ENCODE data around the gene UPK1B.
"Not testable (repeated sequence)": the region's sequence is repeated elsewhere in the genome, so short reads cannot be mapped to it uniquely, and the experiment has no call there.

UPK1B gene

DNA sequence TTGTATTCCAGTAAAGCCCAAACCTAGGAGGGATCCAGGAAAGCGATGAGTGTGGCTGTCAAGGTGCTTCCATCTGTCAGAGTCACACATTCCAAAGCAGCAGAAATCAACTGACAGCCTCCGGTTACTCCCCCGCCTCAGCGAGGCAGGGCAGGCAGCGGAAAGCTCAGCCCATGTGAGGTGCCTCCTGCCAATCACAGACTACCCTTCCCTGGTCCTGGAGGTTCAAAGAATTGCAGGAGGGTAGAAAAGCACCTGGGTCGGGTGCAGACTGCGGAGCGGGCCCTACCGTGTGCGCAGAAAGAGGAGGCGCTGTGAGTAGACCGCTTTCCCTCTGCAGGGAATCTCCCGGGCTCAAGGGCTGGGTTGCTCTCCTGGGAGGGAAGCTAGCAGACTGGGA is at the start of gene UPK1B:
Gene UPK1B, plus strand, starts transcription at position 274 of the 400 bp plus-strand sequence. CDS start 13,144 bp downstream, outside the sequence.
- DNase-seq (ENCODE audit: low read depth), result no peak
- TF ChIP-seq, protein P1, sequence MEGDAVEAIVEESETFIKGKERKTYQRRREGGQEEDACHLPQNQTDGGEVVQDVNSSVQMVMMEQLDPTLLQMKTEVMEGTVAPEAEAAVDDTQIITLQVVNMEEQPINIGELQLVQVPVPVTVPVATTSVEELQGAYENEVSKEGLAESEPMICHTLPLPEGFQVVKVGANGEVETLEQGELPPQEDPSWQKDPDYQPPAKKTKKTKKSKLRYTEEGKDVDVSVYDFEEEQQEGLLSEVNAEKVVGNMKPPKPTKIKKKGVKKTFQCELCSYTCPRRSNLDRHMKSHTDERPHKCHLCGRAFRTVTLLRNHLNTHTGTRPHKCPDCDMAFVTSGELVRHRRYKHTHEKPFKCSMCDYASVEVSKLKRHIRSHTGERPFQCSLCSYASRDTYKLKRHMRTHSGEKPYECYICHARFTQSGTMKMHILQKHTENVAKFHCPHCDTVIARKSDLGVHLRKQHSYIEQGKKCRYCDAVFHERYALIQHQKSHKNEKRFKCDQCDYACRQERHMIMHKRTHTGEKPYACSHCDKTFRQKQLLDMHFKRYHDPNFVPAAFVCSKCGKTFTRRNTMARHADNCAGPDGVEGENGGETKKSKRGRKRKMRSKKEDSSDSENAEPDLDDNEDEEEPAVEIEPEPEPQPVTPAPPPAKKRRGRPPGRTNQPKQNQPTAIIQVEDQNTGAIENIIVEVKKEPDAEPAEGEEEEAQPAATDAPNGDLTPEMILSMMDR (IDR thresholded peaks at IDR 0.05; ENCODE audit: control insufficient read depth, insufficient read depth, low read depth, low read length, missing control alignments), result no peak
- no peak within 1 kb of the TSS for H3K4me3 ChIP-seq (ENCODE audit: control insufficient read depth, low read depth, low read length)

DNA sequence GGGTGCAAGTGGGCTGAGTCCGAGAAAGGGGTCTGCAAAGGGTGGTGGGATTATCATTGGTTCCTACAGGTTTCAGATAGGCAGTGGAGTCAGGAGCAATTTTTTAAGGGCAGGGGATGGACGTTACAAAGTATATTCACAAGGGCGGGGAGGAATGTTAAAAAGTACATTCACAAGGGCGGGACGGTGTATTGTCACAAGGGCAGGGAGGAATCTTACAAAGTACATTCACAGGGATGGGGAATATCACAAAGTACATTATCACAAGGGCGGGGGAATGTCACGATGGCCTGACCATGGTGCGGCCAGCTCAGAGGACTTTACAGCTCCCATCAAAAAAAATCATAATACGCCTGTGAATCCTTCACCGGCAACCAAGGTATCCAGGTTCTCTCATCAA is 48.1 kb upstream of the UPK1B start:
- DNase-seq (ENCODE audit: low read depth), result no peak
- no peak overlapping the region for H3K4me3 ChIP-seq (ENCODE audit: control insufficient read depth, low read depth, low read length)
- TF ChIP-seq, protein P1 (IDR thresholded peaks at IDR 0.05; ENCODE audit: control insufficient read depth, insufficient read depth, low read depth, low read length, missing control alignments), result no peak

DNA sequence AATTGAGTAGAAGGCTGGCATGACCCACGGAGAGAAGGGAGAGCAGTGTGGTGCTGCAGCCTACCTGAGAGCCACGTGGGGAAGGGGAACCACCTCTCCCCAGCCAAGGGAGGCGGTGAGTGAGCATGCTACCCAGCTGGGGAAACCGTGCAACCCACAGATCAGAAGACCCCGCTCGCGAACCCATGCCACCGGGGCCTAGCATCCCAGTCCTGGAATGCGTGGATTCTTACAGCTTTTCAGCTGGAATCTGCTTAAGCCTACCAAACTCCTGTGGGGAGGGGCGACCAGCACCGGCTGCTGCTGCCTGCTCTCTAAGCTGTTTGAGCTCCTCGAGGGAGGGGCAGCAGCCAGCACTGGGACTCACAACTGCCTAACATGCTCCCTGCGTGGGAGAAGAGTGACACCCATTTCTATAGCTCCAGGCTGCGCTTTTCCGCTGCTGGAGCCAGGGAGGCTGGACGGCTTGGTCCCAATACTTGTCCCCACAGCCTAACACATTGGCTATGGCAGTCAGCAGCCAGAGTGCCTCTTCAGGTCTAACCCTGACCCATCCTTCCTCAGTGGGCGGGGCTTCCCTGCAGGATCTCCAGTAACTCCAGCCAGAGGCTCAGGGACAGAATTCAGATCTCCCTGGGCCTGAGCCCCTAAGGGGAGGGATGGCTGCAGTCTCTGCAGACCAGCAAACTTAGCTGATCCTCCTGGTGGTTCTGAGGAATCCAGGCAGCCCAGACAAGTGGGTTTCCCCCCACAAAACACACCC is 47.5 kb upstream of the UPK1B start:
- H3K4me3 ChIP-seq (ENCODE audit: control insufficient read depth, low read depth, low read length), result no peak overlapping the region
- TF ChIP-seq, protein P1 (IDR thresholded peaks at IDR 0.05; ENCODE audit: control insufficient read depth, insufficient read depth, low read depth, low read length, missing control alignments), result no peak
- no peak for DNase-seq (ENCODE audit: low read depth)

DNA sequence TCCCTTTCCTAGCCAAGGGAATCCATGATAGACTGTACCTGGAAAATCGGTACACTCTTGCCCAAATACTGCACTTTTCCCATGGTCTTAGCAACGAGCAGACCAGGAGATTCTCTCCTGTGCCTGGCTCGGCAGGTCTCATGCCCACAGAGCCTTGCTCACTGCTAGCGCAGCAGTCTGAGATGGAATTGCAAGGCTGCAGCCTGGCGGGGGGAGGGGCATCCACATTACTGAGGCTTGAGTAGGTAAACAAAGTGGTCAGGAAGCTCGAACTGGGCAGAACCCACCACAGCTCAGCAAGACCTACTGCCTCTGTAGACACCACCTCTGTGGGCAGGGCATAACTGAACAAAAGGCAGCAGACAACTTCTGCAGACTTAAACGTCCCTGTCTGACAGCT is 43.1 kb upstream of the UPK1B start:
- H3K4me3 ChIP-seq (ENCODE audit: control insufficient read depth, low read depth, low read length); DNase-seq (ENCODE audit: low read depth): not testable (repeated sequence)

DNA sequence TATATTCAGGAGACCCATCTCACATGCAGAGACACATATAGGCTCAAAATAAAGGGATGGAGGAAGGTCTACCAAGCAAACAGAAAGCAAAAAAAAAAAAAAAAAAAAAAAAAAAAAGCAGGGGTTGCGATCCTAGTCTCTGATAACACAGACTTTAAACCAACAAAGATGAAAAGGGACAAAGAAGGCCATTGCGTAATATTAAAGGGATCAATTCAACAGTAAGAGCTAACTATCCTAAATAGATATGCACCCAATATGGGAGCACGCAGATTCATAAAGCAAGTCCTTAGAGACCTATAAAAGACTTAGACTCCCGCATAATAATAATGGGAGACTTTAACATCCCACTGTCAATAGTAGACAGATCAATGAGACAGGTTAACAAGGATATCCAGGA is 41.1 kb upstream of the UPK1B start:
- not testable (repeated sequence) for H3K4me3 ChIP-seq (ENCODE audit: control insufficient read depth, low read depth, low read length); DNase-seq (ENCODE audit: low read depth)

DNA sequence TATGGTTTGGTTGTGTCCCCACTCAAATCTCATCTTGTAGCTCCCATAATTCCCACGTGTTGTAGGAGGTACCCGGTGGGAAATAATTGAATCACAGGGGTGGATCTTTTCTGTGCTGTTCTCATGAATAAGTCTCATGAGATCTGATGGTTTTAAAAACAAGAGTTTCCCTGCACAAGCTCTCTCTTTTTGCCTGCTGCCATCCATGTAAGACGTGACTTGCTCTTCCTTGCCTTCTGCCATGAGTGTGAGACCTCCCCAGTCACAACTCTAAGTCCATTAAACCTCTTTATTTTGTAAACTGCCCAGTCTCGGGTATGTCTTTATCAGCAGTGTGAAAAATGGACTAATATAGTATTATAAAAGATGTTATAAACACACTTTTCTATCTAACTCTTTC is 34.0 kb upstream of the UPK1B start:
- DNase-seq (ENCODE audit: low read depth); H3K4me3 ChIP-seq (ENCODE audit: control insufficient read depth, low read depth, low read length): not testable (repeated sequence)

DNA sequence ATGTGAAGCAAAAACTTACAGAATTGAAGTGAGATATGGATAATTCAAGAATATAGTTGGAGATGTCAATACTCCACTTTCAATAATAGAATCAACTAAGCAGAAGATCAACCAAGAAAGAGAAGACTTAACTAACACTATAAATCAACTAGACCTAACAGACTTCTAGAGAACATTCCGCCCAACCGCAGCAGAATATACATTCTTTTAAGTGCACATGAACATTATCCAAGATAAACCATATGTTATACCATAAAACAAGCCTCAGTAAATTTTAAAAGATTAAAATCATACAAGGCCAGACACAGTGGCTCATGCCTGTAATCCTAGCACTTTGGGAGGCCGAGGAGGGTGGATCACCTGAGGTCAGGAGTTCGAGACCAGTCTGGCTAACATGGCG is 32.9 kb upstream of the UPK1B start:
- TF ChIP-seq, protein P1 (IDR thresholded peaks at IDR 0.05; ENCODE audit: control insufficient read depth, insufficient read depth, low read depth, low read length, missing control alignments), result no peak

DNA sequence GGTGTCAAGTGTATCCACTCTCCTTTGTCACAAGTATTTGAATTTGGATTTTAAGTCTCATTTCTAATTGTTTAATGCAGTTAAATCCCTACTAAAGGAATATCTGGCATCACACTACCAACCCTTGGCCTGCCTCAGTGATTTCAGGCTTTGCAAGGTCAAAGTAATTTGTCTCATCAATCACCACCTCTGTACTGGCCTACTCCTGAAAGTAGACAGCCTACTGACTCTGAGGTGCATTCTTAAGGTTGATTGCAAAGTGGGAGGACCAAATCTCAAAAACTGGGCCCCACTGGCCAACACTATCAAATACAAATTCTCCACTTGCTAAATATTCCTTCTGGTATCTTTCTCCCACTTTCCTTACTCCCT is 28.3 kb upstream of the UPK1B start:
- H3K4me3 ChIP-seq (ENCODE audit: control insufficient read depth, low read depth, low read length), result no peak overlapping the region
- TF ChIP-seq, protein P1 (IDR thresholded peaks at IDR 0.05; ENCODE audit: control insufficient read depth, insufficient read depth, low read depth, low read length, missing control alignments), result no peak
- no peak for DNase-seq (ENCODE audit: low read depth)

More for the DNA sequence above, 32.9 kb upstream of the UPK1B start:
- no peak for DNase-seq (ENCODE audit: low read depth)
- no peak overlapping the region for H3K4me3 ChIP-seq (ENCODE audit: control insufficient read depth, low read depth, low read length)
